Activated T-helper 1 cell treated with Interleukin-2 at 50 U/mL for 16 hours (primary cell): ENCODE measurements around the gene BMX.

Experiments used
- DNase-seq: peaks from one replicate; pipeline ENCODE4 v3.0.0-alpha.2; 2020; ENCODE audit warnings: low read depth

The BMX gene

DNA sequence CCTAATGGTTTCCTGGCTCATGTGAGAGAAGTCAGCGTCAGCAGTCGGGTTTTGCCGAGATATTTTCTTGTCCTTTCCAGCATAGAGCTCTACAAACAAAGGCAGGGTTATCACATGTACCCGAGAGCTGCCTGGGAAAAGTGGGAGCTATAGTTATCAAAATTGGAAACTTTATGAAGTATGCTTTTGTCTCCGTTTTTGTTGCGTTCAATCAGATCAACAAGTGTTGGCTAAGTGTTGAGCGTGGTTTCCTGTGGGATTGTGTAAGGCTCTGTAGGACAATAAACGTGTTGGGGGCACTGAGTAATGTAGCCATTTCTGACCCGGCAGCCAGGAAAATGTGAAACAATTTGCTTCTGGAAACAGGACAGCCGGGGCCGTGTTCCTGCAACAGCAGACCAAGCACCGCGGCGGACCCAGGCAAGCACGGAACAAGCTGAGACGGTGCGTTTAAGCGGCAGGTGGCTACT is at the start of gene BMX:
Gene BMX, plus strand, starts transcription at position 311 of the 470 bp plus-strand sequence. CDS start 7,547 bp downstream, outside the sequence.
- no peak for DNase-seq

DNA sequence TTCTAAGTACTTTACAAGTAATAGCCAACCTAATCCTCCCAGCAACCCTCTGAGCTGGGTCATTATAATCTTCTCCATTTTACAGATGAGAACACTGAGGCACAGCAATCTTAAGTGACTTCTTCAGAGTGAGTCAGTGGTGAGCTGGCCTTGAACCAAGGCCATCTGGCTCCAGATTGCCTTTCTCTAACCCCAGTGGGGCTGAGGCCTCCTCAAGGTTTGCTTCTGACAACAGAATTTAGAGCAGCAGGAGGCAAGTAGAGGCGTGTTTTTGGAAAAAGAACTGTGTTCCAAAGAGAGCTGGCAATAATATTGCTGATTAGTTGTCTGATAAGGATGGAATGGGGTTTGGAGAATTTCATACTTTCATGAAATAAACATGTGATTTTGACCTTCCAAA is 48.7 kb upstream of the BMX start:
- no peak for DNase-seq

DNA sequence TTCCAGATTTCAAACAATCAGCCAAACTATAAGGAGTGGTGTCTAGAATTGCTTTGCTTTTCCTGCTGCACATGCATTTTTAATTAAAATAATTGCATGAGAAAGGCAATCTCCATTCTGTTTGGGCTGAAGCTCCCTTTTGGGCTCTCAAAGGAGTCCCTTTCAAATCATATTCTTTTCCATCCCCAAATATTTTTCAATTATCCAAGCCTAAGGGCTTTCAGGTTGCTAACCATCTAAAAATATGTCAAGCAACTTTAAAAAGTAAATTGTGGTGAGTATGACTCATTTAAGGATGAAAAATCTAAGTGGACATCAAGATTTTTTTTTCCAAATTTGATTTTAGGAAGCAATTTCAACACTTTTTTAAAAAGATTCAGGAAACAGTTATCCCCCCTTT is 35.9 kb upstream of the BMX start:
- DNase-seq = no peak

DNA sequence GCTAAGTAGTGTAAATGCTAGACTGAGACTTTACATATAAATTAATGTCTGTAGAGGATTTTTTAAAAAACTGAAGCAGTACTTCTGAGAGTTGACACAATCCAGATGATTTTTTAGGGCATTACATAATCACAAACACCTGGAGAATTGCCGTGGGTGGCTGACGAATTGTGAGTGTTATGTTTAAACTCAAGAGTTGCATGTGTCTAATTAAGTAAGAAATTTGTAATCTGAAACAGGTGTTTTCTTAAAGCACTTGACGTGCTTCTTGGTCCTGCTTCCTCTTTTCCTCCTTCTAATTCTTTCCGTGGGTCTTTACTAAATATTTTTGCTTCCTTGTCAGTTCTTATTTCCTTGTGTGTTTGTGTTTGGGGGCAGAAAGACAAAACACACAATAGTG is 35.3 kb upstream of the BMX start:
- no peak for DNase-seq

DNA sequence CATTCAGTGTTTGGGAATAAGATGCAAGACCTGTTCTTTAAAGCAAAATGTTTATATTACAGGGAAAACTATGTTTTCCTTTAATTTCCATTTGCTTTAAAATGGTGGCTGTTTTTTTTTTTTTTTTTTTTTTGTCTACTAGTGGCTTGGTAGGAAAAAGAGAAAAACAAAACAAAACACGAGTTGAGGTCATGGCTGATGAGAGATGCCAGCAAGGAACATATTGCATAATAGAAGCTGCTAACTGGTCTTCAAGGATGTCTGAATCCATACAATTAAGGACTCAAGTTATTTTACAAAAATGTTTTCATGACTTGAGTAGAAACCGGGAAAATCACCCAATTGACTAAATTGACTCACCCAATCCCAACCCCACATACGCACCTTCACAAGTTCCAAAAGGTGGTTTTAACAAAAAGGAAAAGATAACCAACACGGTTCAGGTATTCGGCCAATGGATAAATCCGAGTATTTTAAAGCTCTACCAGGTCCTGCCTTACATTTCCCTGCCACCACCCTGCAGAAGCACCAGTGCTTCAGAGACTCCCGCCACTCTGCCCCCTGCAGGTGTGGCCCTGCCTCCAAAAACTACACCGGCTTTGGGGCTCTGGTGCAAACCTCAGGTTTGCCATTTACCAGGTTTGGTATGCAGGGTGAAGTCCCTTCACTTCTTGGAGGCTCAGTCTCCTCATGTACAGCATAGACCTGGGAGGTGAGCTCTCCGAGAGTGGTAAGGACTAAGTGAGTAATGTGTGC is 34.5 kb upstream of the BMX start:
- no peak for DNase-seq

DNA sequence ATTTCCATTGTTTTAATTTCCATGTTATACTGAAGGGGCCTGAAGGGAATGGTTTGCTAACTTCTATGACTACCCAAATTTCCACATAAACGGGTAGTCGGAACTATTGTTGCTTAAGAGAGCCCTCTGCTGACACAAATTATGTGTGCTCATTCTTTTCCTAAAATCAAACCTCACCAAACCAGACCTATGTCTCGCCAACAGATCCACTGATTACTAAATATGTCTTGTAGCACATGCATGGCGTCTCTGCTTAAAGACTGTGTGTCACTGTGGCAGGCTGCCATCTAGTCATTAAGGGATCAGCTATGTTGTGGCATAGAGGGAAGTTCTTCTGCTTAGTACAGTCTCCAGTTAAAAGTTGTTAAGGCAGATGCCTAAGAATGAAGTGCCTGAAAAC is 32.6 kb upstream of the BMX start:
- DNase-seq = no peak

DNA sequence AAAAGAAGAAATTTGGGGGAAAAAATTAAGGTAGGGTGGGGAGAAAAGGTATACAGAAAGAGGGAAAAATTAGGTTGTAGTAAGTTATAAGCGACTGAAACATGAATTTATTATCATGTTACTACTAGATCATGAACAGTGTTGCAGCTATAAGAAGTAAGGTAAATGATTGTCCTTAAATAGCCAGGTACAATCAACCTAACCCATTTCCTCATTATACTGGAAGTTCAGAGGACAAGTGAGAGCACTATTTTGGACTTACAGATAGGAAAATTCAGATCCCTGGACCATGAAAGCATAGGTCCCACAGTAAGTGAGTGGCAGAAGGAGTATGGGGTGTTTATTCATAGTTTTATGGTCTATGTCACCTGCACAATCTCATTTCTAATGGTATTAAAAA is 31.0 kb upstream of the BMX start:
- no peak for DNase-seq

DNA sequence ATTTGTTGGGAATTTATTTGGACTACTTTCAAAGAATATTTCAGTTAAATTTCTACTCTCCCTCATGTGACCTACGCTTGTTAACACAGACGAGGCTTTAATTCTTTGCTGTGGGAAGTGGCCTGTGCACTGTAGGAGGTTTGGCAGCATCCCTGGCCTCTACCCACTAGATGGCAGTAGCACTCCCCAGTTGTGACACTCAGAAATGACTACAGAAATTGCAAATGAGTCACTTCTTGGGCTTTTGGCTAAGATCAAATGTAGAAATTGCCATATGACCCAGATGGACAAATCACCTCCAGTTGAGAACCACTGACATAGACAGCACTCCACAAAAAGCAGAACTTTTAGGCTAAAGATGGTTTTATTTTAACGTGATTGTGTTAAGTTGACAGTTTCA is 29.6 kb upstream of the BMX start:
- peak; percentile 18 for DNase-seq

DNA sequence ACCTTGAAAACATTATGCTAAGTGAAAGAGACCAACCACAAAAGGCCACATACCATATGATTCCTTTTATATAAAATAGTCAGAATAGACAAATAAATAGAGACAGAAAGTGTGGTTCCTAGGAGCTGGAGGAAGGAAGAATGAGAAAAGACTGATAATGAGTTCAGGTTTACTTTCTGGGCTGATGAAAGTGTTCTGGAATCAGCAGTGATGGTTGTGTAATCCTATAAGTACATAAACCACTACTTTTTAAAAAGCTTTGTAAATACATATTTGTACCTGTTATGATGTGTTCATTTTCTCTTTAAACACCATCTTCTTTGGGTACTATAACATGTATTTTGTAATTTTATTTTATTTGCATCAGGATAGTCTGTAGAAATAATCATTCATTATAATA is 28.1 kb upstream of the BMX start:
- DNase-seq = no peak

DNA sequence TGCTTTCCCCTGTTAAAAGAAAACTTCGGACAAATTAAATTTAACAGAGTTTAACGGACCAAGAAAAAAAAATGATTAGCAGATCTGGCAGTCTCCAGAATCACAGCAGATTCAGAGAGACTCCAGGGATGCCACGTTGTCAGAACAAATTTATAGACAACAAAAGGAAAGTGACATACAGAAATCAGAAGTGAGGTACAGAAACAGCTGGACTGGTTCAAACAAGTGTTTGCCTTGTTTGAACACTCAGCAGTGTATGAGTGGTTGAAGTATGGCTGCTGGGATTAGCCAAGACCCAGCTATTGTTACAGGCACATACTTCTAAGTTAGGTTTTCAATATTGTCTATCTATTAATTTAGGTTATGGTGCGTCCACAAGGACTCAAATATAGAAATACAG is 26.6 kb upstream of the BMX start:
- DNase-seq = no peak

DNA sequence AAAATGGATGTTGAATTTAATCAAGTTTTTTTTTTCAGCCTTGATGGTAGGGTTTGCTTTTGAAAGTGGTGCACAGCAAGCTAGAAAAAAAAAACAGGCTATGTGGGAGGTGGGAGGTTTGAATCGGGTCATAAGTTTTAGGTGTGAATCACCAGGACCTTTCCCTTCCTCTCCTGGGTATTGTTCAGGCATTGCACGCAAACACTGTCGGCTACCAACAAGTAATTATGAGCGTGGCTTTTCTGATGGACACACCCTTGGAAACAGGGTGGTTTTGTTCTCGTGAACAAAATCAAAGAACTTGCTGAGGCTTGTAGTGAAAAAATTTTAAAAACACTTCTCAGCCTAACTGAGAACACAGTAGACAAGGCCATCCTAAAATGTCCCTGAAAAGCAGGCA is 25.6 kb upstream of the BMX start:
- no peak for DNase-seq

DNA sequence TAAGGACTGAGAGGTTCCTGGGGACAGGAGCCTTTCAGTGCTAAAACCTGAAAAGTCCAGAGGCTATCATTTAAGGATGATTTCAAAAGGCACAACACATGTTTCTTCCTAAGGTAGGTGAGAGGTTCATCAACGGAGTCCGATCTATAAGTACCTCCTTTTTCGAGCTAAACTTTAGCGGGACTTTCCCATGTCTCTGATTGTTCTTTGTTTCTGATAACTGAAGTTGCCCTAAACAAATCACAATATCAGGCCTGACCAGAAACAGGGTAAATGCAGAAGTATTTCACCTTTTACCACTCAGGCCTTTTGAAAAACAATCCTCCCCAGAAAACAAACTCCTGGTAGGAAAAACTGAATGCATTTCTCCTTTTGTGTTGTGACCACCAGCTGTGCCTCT is 25.1 kb upstream of the BMX start:
- no peak for DNase-seq

DNA sequence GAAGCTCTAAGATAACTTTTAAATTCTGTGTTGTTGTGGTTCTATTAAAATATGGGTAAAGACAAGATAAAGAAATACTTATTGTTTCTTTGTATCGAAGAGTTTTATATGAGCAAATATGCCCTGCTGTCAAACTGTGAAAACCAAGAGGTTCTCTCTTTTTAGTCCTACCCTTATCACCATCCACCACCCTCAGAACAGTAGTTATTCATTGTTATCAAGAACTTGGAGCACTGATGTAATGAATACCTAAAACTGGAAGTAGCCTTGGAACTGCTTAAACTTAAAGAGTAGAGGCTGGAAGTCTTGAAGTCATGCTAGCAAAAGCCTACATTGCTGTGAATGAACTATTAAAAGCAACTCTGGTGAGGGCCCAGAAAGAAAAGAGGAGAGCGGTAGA is 16.7 kb upstream of the BMX start:
- DNase-seq = no peak

DNA sequence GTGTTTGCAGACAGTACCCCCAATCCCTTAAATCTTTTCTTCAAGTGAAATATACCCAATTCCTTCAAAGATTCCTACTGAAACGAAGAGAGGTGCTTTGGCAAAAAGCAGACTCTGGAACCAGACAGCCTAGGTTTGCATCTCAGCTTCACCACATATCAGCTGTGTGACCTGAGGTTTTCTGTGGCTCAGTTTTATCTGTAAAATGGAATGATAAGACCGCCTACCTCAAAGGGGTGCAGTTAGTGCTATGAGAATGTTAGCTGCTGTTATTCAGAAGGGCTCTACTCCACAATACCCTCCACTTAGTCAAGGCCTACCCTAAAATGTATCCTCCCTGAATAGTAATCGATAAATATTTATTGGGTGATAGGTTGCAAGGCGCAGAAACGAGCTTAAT is 8.1 kb upstream of the BMX start:
- DNase-seq = no peak

DNA sequence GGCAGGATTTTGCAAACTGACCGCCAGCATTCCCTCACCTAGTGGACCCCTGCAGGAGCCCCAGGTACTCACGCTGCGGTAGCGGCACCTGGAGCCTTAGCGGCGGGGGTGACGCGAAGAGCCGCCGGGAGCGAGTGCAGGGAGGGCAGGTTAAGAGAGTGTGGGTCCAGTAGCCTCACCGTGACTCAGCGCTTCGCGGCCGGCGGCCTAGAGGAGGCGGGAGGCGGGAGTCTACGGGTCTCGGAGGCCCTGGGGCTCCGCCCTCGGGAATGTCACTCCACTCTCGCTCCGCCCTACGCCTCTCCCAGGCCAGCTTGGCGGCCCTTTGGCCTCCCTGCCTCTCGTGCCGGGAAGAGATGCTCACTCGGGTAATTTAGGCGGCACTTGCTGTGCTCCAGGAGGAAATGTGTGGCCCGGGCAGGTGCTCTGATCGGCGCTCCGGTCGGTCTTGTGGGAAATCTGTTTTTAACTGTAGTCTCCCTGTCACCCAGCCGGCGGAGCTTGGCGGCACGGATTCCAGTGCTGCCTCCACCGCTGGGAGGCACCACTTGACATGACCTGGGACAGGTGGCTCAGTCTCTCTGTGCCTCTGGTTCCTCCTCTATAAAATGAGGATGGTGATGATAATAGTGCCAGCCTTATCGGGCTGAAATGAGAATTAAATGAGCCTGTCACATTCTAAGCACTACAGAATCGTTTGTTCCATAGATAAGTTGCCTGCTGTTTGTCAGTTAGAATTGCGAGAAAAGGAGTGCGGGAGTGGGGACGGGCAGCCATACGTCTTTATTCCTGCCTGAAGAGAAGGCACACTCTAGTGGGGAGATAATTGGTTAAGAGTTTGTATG is 7.3 kb upstream of the BMX start, which contains the start of gene PIR:
Gene PIR, minus strand, starts transcription at position 216 of the 845 bp plus-strand sequence. CDS start 2,076 bp downstream, outside the sequence.
- DNase-seq = peak; percentile 21

DNA sequence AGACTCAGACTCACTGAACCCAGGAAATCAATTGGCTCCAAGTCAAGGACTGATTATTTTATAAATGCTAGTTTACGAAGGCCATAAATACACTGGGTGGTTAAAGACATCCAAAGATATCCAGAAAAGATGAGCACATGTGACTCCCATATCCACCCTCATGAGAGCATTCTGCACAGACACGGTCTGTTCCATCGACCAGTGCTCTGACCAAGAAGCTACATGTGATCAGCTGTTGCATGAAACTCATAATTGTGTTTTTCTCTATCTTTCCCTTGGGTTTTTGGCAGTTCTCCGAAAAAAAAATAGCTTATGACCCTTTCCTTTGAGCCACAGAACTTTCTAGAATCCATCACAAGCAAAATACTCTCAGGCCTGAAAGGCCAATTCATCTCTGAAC is 4.8 kb upstream of the BMX start:
- DNase-seq = no peak

DNA sequence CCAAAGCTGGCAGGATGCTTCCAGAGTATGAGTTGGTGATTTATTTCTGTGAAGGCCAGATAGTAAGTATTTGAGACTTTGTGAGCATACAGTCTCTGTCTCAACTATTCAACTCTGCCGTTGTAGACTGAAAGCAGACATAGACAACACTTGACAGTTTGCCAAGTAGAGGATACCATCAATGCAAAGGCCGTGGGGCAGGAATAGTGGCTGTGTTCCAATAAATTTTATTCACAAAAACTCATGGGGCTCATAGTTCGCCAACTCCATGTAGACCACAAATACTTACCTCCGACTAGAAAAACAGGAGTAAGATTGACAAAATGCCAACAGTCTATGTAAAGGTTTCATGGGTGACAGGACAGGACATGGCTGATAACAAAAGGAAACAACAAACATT is 3.8 kb upstream of the BMX start:
- no peak for DNase-seq

DNA sequence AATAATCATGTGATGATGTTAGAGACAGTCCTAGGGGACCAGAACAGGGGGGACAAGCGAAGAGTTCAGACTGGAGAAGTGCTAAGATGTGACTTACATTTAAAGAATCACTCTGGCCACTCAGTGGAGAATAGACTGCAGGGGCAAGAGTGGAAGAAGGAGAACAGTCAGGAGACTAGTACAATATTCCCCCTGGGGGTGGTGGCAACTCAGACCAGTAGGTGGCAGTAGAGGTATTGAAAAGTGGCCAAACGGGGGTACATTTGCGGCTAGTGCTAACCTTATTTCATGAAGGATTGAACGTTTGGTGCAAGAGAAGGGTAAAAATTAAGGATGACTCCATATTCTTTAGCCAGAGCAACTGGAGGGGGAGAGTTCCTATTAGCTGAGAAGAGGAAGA is 2.7 kb upstream of the BMX start:
- DNase-seq = peak; percentile 6

DNA sequence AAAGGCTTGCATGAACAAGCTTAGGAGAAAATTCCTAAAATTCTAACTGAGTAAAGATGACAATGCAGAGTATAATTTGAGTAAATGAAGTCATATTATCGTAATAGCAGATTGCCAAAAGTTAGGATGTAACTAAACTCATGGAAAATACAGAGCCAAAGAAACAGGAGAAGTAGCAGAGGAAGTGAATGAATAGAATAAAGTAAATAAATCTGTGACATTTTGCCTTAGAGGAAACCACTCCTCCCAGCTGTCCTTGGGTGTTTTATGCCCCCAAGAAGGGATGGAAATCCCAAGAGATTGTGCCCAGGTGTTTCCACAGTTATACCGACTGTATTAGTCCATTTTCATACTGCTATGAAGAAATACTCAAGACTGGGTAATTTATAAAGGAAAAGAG is 1.9 kb upstream of the BMX start:
- DNase-seq = no peak

DNA sequence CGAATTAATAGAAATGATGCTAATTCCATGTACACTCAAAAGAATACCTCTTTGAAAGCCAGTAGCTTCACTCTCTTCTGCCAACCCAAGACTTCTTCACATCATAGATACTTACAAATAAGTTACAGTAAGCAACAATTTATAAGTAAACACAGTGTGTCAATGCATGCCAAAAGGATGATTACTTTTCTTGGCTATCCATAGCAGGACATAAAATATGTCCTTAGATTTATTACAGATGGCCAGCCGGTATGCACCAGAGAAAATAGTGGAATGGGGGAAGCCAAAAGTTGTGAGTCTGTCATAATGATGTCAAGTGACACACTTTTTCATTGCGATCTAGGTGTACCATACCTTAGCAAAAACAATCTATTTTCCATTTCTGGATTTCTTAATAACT is 631 bp upstream of the BMX start:
- DNase-seq = no peak

DNA sequence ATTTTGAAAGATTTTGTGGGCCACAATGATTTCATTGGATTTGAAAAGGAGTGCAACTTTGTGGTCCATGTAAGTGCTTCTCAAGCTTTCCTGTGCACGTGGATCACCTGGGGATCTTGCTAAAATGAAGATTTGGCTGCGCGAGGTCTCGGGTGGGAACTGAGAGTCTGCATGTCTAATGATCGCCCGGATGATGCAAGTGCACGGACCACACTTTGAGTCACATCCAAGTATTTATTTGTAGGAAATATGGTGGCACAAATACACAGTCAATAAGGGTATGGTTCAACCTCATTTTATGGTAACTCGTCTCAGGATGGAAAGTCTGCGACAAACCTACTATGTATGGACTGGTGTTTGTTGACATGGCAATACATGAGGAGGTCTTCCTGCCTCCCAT is 899 bp downstream of the BMX start:
- DNase-seq = no peak

DNA sequence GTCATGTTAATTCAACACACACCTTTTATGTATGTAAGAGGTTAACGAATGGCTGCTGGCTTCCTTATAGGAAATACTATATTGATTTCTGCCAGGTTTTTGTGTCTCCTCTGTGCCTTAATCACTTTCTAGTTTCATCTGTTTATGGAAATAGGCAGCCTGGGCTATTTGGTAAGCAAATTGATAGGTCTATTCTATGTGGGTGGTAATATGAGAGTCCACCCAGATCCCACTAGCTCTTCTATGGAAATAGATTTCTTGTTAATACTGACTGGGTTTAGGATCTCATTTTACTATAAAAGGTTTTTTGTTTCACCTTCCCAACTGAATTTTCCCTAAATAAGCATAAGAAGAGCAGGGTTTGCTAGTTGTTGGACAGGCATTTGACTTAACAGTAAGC is 4.1 kb downstream of the BMX start:
- no peak for DNase-seq

DNA sequence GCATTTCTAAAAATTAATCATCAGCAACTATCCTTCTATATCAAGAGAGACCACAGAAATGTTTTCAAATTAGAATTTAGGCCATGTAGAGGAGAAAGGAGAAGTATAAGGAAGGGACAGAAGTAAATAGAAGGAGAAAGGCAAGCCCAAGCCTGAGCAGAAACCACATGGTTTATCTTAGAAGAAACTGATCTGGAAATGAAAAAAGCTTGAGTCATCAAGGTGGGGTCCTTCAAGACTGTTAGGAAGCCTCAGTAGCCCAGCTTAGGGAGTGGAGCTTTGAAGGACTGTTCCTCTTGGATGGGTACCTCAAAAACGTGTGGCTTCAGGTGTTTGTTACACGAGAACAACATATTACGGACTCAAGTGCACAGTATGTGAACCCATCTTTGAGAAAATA is 4.5 kb downstream of the BMX start:
- no peak for DNase-seq
